Stomach (tissue), 9 donors: Measurements from ENCODE around the gene CACNA1G. TPM values are rescaled to one million over a fixed set of nuclear protein-coding genes. Genes with fewer than 3 reads are reported as not detected.

Experiments
- DNase-seq, 2 donors: peaks; one replicate each; pipeline versions ENCODE4 v3.0.0 to v3.0.0-alpha.2; 2013 to 2019
- H3K27ac ChIP-seq, 5 donors: fragments of 200-600 bp in 4 of 5; sonication (generic) in 4 of 5; one replicate each; pipeline ENCODE4 v1.5.1; 2013 to 2019; ENCODE audit warnings: mild to moderate bottlenecking in 1 of 5, moderate library complexity in 1 of 5
- H3K27me3 ChIP-seq, 3 donors: fragments of 200-600 bp; sonication (generic); one replicate each; pipeline ENCODE4 v1.5.1; 2017 to 2019; ENCODE audit warnings: mixed run types in 1 of 3
- H3K36me3 ChIP-seq, 4 donors: fragments of 200-600 bp; sonication (generic); 1 replicate in 3 of 4; 2 replicates in 1 of 4; pipeline ENCODE4 v1.5.1; 2016 to 2019
- H3K4me1 ChIP-seq, 4 donors: fragments of 200-600 bp; sonication (generic); one replicate each; pipeline ENCODE4 v1.5.1; 2016 to 2019
- H3K4me3 ChIP-seq, 4 donors: fragments of 200-600 bp; sonication (generic) in 3 of 4; one replicate each; pipeline ENCODE4 v1.5.1; 2016 to 2019; ENCODE audit warnings: mild to moderate bottlenecking in 1 of 4
- H3K9me3 ChIP-seq, 4 donors: fragments of 200-600 bp; sonication (generic); one replicate each; pipeline ENCODE4 v1.5.1; 2016 to 2019
- CTCF ChIP-seq, 7 experiments: fragments of 450-650 bp in 4 of 7; fragments of 200-600 bp in 3 of 7; sonication (generic) in 3 of 7; IDR thresholded peaks; one replicate each; pipeline ENCODE4 v1.5.1; 2016 to 2019; ENCODE audit warnings: antibody characterized with exemption in 7 of 7, control low read depth in 2 of 7, mild to moderate bottlenecking in 1 of 7
- EP300 ChIP-seq: sonication (generic); formaldehyde crosslinking; IDR thresholded peaks from one replicate; pipeline ENCODE4 v1.6.1; 2017; ENCODE audit warnings: antibody characterized with exemption
- POLR2A ChIP-seq, 4 donors: fragments of 450-650 bp; IDR thresholded peaks; one replicate each; pipeline ENCODE4 v1.6.1; 2016; ENCODE audit warnings: antibody characterized with exemption in 4 of 4, control low read depth in 2 of 4, mild to moderate bottlenecking in 1 of 4, moderate library complexity in 1 of 4
- POLR2AphosphoS5 ChIP-seq, 3 donors: sonication (generic); formaldehyde crosslinking; IDR thresholded peaks; one replicate each; pipeline ENCODE4 v1.6.1; 2016; ENCODE audit warnings: antibody characterized with exemption in 3 of 3
- WGBS, 5 donors: extraction: QIAGEN DNeasy Blood & Tissue Kit in 3 of 5; methylation state at CpG; one replicate each; pipeline versions ENCODE4 v1.1.5 to v1.1.7; 2013 to 2018; 5-methylcytosine and 5-hydroxymethylcytosine counted together
- intact Hi-C: fragments of 100-400 bp; cut with DNase I; formaldehyde crosslinking; loops from one replicate; pipeline ENCODE4 v1.15.1; 2023; ENCODE audit warnings: low total_unique reads
- polyA plus RNA-seq, 3 donors: library from polyadenylated mRNA; stranded (reverse); fragments of 200-250 nt; gene quantifications; one replicate each; pipeline ENCODE4 v1.2.3, GENCODE V29; 2013
- total RNA-seq, 5 donors: library from RNA; depleted of rRNA; stranded (reverse); fragments of >200 nt; gene quantifications; one replicate each; pipeline versions ENCODE4 v1.1.0 to v1.2.3, GENCODE V29; 2014 to 2016
- donor health status: healthy with polysubstance abuse.
- donor health status: Bipolar disorder and iron deficiency.
- donor health status: healthy.

CACNA1G gene
- total and polyA plus RNA-seq, 8 donors: 0.06 to 3.7 (median 1.1) TPM; not detected in 4

GRCh38 chr17:50587571-50587970, 27.1 kb downstream of the CACNA1G start:
- no peaks in the 10 kb centered on the region for H3K9me3 ChIP-seq
- DNase-seq: no peak
- H3K36me3 ChIP-seq: no peaks in the 10 kb centered on the region
- intact Hi-C loops: no loop called here
- WGBS, 5 donors: 83 to 94% (median 89%) methylated on average over 9 of the region's 9 CpGs
- H3K4me1 ChIP-seq: peaks cover 16 to 22% (median 19%) of the 10 kb centered on the region in 4 donors
- H3K27me3 ChIP-seq: no peaks in the 10 kb centered on the region
- no peak overlapping the region for H3K4me3 ChIP-seq
- TF ChIP-seq POLR2AphosphoS5 (IDR thresholded peaks at IDR 0.05): no peak
- no peak for TF ChIP-seq POLR2A (IDR thresholded peaks at IDR 0.05)
- TF ChIP-seq CTCF (IDR thresholded peaks at IDR 0.05): no peak
- TF ChIP-seq EP300: no peak
- no peak overlapping the region for H3K27ac ChIP-seq

- Histone ChIP-seq H3K27me3 (no peaks in the 10 kb centered on the region), H3K36me3 (no peaks in the 10 kb centered on the region), H3K9me3 (no peaks in the 10 kb centered on the region), H3K4me3 (no peak overlapping the region), H3K4me1 (peaks cover 16 to 22% (median 19%) of the 10 kb centered on the region in 4 donors), H3K27ac (no peak overlapping the region)
- intact Hi-C loops: no loop called here
- WGBS, 5 donors: 51 to 64% (median 54%) methylated on average over 12 to 18 of the region's 18 CpGs
- peak; percentile 32 to 60 for DNase-seq
- TF ChIP-seq EP300: no peak
Observed at GRCh38 chr17:50588391-50589049, 28.0 kb downstream of the CACNA1G start.

- intact Hi-C loops: no loop called here
- no peaks in the 10 kb centered on the region for H3K9me3 ChIP-seq
- H3K27me3 ChIP-seq: no peaks in the 10 kb centered on the region
- WGBS, 5 donors: 25 to 43% (median 34%) methylated on average over 10 of the region's 10 CpGs
- peaks cover 16 to 22% (median 19%) of the 10 kb centered on the region in 4 donors for H3K4me1 ChIP-seq
- no peaks in the 10 kb centered on the region for H3K36me3 ChIP-seq
- no peak overlapping the region for H3K4me3 ChIP-seq
- DNase-seq: peak in 1 of 2 donors; percentile 48
- TF ChIP-seq EP300: no peak
- no peak for TF ChIP-seq POLR2AphosphoS5 (IDR thresholded peaks at IDR 0.05)
- no peak for TF ChIP-seq POLR2A (IDR thresholded peaks at IDR 0.05)
- TF ChIP-seq CTCF (IDR thresholded peaks at IDR 0.05): no peak
- no peak overlapping the region for H3K27ac ChIP-seq
Observed at GRCh38 chr17:50589095-50589705, 28.7 kb downstream of the CACNA1G start.

- no peak for TF ChIP-seq CTCF (IDR thresholded peaks at IDR 0.05)
- no peak for TF ChIP-seq EP300
- no peak for TF ChIP-seq POLR2AphosphoS5 (IDR thresholded peaks at IDR 0.05)
- TF ChIP-seq POLR2A (IDR thresholded peaks at IDR 0.05): no peak
- Histone ChIP-seq H3K9me3 (no peaks in the 10 kb centered on the region), H3K36me3 (no peaks in the 10 kb centered on the region), H3K4me1 (peaks cover 16 to 22% (median 19%) of the 10 kb centered on the region in 4 donors), H3K27me3 (no peaks in the 10 kb centered on the region), H3K27ac (no peak overlapping the region), H3K4me3 (no peak overlapping the region)
- 92 to 97% (median 95%) methylated on average over 23 to 24 of the region's 24 CpGs for WGBS, 5 donors
- no peak for DNase-seq
- intact Hi-C loops: no loop called here
Observed at GRCh38 chr17:50590946-50591737, 30.6 kb downstream of the CACNA1G start.
